ENCODE data around the gene TMEM40.
"Not testable (repeated sequence)": the region's sequence is repeated elsewhere in the genome, so short reads cannot be mapped to it uniquely, and the experiment has no call there.

TMEM40 gene

DNA sequence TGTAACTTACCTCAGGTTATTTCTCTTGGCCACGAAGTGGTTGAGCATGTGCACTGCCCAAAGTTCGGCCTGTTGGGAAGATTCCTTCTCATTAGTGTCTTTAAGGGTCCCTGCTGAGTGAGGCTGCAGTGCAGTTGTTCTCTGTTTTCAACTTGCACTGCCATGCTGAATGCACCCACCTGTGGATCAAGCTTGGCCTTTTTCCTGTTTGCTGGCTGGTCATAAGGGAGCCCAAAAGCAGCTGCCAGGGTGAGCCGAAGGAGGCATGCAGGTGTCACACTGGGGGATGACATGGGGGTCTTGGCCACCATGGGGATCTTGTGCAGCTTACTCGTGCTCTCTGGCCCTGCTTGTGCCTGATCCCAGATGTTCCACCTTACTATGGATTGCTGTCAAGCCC is 49.0 kb downstream of the TMEM40 start:
- DNase-seq = no peak

- no peak for DNase-seq
Observed at GRCh38 chr3:12709334-12709733, 49.7 kb downstream of the TMEM40 start.

DNA sequence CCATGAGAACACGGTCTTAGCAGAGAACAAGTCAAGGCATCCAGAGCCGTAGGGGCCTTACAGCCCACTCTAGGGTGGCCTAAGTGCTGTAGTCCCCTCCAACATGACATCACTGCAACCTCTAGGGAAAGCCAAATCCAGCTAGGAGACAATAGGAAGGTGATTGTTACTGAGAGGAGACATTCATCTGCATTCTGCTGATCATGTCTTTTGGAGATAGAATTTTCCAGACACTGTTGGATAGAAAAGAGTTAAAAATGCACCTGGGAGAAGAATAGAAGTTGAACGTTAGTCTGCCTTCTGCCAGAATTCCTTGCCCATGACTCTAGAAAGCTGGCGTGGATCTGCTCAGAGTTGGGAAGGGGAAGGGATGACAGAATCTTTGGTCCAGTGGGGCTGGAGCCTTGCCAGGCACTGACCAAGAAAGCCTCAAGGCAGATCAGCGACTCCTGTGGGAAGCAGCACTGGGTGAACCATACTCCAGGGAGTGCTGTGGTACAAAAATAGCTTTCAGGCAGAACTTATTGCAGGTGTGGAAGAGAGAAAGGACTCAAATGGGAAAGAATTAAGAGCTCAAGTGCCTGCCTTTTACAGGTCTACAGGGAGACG is 50.4 kb downstream of the TMEM40 start:
- no peak for DNase-seq

DNA sequence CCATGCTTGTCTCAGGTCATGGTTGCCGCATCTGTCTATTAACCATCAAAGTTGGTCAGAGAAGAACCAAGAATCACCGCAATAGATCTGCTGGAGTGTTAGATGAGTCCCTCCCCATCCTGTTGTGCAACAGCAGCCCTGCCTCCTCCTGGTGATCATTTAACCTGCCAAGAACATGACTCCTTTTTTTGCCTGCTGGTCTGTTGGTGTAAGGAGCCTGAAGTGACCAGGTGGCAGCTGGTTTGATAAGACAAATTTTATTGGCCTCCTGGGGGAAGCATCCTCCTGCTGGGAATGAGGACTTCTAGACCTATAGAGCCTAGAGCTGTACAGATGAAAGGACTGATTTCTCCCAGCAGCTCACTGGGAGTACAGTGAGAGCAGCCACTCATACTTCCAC is 51.6 kb downstream of the TMEM40 start:
- no peak for DNase-seq

GRCh38 chr3:12706504-12707253 is 52.4 kb downstream of the TMEM40 start:
- DNase-seq = peak; percentile 22 to 54

- DNase-seq = no peak
Observed at GRCh38 chr3:12705981-12706380, 53.1 kb downstream of the TMEM40 start.

DNA sequence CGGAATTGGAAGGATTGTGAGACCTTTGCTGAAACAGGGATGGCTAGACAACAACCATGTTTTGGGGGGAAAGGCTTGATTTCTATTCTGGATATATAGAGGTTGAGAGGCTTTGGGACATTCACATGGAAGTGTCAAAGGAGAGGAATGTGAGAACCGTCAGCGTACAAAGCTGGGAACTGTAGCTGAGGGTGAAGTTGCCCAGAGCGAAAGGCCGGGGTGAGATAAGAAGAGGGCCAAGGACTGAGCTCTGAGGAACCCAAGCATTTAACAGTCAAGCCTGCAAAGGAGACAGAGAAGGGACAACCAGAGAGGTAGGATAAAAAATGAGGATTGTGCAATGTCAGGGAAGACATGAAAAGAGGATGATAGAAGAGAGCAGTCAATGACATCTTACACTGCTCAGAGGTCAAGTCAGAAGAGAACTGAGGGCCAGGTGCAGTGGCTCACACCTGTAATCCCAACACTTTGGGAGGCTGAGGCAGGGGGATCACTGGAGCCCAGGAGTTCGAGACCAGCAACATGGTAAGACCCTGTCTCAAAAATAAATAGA is 53.6 kb downstream of the TMEM40 start:
- no peak for DNase-seq

- no peak for DNase-seq
Observed at GRCh38 chr3:12702501-12702900, 56.6 kb downstream of the TMEM40 start.

- not testable (repeated sequence) for DNase-seq
Observed at GRCh38 chr3:12701601-12702000, 57.5 kb downstream of the TMEM40 start.

- no peak for DNase-seq
Observed at GRCh38 chr3:12700800-12701199, 58.3 kb downstream of the TMEM40 start.

DNA sequence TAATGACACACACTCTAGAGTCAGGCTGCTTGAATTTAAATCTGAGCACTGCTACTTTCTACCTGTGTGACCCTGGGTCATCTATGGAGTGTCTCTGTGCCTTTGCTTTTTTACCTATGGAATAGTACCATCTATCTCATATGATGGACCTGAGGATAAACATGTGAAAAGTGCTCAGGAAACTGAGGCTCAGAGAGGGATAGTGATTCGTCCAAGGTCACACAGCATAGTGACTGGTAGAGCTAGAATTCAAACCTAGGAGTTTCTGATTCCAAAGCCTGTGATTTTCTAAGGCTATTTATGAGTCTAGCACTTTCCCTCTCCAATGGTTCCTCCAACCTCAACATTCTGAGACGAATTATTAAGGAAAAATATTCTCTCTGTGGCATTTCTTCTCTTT is 63.1 kb downstream of the TMEM40 start:
- no peak for DNase-seq

DNA sequence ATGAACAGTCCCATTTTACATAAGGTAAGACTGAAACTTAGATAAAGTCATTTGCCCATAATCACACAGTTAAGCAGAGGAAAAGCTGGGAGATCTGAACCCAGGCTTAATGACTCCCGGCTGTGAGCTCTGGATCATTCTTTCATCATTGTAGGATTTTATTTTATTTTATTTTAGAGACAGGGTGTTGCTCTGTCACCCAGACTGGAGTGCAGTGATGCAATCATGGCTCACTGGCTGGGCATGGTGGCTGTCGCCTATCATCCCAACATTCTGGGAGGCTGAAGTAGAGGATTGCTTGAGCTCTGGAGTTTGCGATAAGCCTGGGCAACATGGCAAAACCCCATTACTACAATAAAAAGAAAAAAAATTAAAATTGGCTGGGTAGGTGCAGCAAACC is 63.9 kb downstream of the TMEM40 start:
- no peak for DNase-seq

GRCh38 chr3:12692444-12692843 is 66.6 kb downstream of the TMEM40 start:
- no peak for DNase-seq

- DNase-seq = no peak
Observed at GRCh38 chr3:12689997-12690711, 68.9 kb downstream of the TMEM40 start.

GRCh38 chr3:12687948-12688347 is 71.1 kb downstream of the TMEM40 start:
- no peak for DNase-seq

DNA sequence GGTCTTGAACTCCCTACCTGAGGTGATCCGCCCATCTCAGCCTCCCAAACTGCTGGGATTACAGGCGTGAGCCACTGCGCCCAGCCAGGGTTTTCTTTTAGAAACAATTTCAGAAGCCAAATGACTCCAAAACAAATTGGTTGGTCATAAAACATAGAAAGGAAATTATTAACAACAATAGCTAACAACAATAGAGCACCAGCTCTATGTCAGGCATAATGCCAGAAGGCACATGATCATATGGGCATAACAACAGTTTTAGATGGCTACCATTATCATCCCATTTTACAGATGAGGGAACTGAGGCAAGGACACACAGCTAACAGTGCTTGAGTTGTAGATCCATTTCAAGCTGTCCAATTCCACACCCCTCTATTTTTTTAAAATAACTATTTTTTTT is 73.0 kb downstream of the TMEM40 start:
- DNase-seq = no peak

Measured in NCI-H1930 (cell line).